ENCODE data around the gene NMNAT2. TPM values are rescaled to one million over a fixed set of nuclear protein-coding genes. Genes with fewer than 3 reads are reported as not detected.

The NMNAT2 gene
- total RNA-seq, 1 experiment from 2014 or later = 11.4 TPM

- H4K8ac ChIP-seq (replicated peaks; ENCODE audit: insufficient read length, low read depth, low read length) = no peak overlapping the region
- H4K20me1 ChIP-seq (ENCODE audit: control insufficient read depth, insufficient read depth, insufficient read length) = no peaks in the 10 kb centered on the region
- no peak overlapping the region for H2BK15ac ChIP-seq (ENCODE audit: low read depth, low read length)
- 0 out of 5 replicates have a peak overlapping the region, but pooled peaks of 1 of the 2 experiments have one; percentile 4 for H3K4me3 Mint-ChIP-seq
- H3K9me3 Mint-ChIP-seq = peaks cover 0 to 3% of the 10 kb centered on the region in 2 experiments; a peak in 2 of 5 replicates
- H3K18ac ChIP-seq (ENCODE audit: insufficient read length, low read depth, low read length) = no peak overlapping the region
- no peaks in the 10 kb centered on the region for H3K79me2 ChIP-seq (ENCODE audit: insufficient read depth, low read length)
- no peak overlapping the region for H2AK5ac ChIP-seq (ENCODE audit: insufficient read length, low read length)
- no peak overlapping the region for H2BK5ac ChIP-seq (ENCODE audit: insufficient read length, low read length)
- no peak overlapping the region for H3K56ac ChIP-seq (ENCODE audit: insufficient read length, low read depth, low read length)
- no peaks in the 10 kb centered on the region for H3K9me3 ChIP-seq (ENCODE audit: control insufficient read depth, low read depth, low read length)
- H3K4ac ChIP-seq (ENCODE audit: low read depth, low read length) = no peak overlapping the region
- no peaks in the 10 kb centered on the region; the same call in 1 of the 2 replicates for H3K27me3 Mint-ChIP-seq (ENCODE audit: low read depth)
- H3K4me1 Mint-ChIP-seq = peaks cover 42 to 53% of the 10 kb centered on the region in 2 experiments
- H3K36me3 Mint-ChIP-seq (ENCODE audit: insufficient read depth in 1 of 3, low read depth in 3 of 3) = no peaks in the 10 kb centered on the region; a peak in 3 of 7 replicates
- H3K27me3 ChIP-seq (ENCODE audit: insufficient read depth, low read length) = no peaks in the 10 kb centered on the region
- H3K14ac ChIP-seq (ENCODE audit: insufficient read depth, low read length) = no peak overlapping the region
- no peak overlapping the region for H3K4me2 ChIP-seq (ENCODE audit: insufficient read depth, insufficient read length, low read length)
- peak overlapping the region; percentile 76 to 97 (median 97); a peak in 6 of 7 replicates for H3K27ac Mint-ChIP-seq
- no peak for DNase-seq
- H3K79me1 ChIP-seq (ENCODE audit: insufficient read depth, low read depth, low read length, poor library complexity, severe bottlenecking) = no peaks in the 10 kb centered on the region
- no peak overlapping the region for H3K23ac ChIP-seq (ENCODE audit: insufficient read length, low read depth, low read length)
- H2AFZ ChIP-seq (ENCODE audit: low read length) = no peak overlapping the region
- no peak overlapping the region for H4K5ac ChIP-seq (ENCODE audit: insufficient read length, low read depth, low read length)
- no peak overlapping the region for H2BK12ac ChIP-seq (ENCODE audit: insufficient read length, low read depth, low read length)
- WGBS (ENCODE audit: extremely low coverage, insufficient read length, low lambda C conversion rate) = no CpG with 5 or more reads among the region's 2 CpGs
- no peaks in the 10 kb centered on the region for H3K23me2 ChIP-seq (ENCODE audit: insufficient read length, low read depth, low read length, poor library complexity, severe bottlenecking)
- H3K9ac ChIP-seq (ENCODE audit: extremely low read depth, insufficient read length, low read length) = no peak overlapping the region
- H3K4me1 ChIP-seq (ENCODE audit: insufficient read depth, low read length) = peaks cover 16% of the 10 kb centered on the region; the same call in 1 of the 2 replicates
- no peak overlapping the region for H4K91ac ChIP-seq (ENCODE audit: insufficient read length, low read depth, low read length)
- no peak overlapping the region for H2BK20ac ChIP-seq (ENCODE audit: low read depth, low read length, poor library complexity, severe bottlenecking)
- H3T11ph ChIP-seq (ENCODE audit: low read length) = no peak overlapping the region
- H2BK120ac ChIP-seq (ENCODE audit: low read depth, low read length, poor library complexity, severe bottlenecking) = no peak overlapping the region
- TF ChIP-seq CTCF (conservative IDR thresholded peaks at IDR 0.05) = no peak
- H3K27ac ChIP-seq (ENCODE audit: insufficient read length, low read depth, low read length) = no peak overlapping the region
Observed at GRCh38 chr1:183404476-183404875, 13.7 kb downstream of the NMNAT2 start.
